NK-92 (cell line): ENCODE results near the gene GRB10.

Source experiments
- DNase-seq: peaks from one replicate; lab custom pipeline; 2025; ENCODE audit not compliant: unreplicated experiment; lab: John Stamatoyannopoulos, UW

GRB10 gene

DNA sequence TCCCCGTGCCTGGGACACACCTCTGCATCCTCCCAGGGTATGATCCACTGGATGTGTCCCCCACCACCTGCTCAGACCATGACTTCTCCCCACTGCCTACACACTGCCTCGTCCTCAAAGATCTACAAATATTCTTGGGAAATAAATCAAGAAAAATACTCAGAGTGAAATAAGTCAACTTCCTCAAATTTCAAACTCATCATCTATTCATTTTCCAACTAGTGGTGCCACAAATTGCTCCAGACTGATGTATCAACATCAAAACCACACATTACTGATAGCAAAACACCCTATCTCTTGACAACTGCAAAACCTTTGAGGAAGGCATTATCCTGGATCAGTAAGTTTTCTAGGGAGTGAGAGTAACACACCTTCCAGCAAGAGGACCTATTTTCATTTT lies 87.7 kb downstream of the GRB10 start:
- DNase-seq = no peak

- DNase-seq = no peak
Observed at GRCh38 chr7:50693455-50694130, 89.1 kb downstream of the GRB10 start.

DNA sequence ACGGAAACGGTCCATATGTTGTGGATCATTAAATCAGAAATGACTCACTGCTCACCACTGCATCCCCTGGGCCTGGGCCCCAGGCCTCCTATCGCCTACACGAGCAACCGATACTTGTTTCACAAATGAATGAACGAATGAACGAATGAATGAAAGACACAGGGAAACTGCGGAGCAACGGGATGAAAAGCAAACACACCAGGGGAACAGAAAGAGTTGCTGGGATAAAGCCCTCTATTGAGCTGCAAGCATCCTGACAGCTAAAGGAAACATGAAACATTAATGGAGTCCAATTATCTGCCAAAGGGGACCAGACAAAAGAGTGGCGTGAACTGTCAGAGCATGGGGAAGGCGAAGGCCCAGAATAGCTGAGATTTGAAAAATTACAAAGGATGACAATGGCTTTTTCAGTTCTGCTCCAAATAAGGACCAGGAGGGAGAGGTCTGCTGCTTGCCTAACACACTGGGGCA lies 92.1 kb downstream of the GRB10 start:
- DNase-seq = no peak

DNA sequence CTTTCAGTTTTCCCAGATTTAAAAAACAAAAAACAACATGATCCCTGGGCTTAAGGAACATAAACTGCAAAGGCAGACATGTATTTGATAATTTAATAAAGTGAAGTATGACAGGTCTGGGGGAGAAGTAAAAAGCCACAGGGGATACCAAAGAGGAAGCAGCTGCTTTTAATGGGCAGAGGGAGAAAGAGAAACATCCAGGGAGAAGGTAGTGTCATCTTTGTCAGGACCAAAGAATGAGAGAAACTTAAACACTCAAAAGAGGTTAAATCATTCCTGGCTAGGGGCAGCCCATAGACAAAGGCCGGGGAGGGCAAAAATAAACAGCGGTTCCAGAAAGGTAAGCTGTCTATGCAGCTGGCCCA lies 94.5 kb downstream of the GRB10 start:
- no peak for DNase-seq

DNA sequence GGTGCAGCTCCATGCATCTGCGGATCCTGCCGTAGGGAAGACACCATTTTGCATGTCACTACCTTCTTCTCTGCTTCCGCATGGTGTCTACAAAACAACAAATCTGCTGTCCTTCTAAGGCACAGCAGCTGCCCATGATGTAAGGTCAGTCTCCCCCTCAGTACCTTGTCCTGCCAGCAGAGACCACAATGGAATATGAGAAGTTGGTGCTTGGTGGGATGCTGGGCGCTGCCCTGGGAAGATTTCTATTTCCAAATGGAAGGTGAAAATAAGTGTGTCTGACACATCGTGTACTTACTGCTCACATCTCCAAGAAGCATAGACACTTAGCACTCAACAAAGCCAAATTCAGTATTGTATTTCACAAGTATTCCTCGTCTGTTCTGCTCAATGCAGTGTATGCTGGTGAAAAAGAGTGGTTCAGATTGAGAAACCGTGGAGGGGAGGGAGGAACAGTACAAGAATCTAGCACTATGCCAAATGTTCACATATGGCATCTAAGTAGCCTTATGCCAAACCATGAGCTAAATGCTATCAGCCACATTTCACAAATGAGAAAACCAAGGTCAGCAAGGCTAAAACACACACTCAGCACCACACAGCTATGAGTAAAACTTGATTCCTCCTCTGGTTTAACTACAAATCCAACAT lies 95.0 kb downstream of the GRB10 start:
- DNase-seq = no peak

DNA sequence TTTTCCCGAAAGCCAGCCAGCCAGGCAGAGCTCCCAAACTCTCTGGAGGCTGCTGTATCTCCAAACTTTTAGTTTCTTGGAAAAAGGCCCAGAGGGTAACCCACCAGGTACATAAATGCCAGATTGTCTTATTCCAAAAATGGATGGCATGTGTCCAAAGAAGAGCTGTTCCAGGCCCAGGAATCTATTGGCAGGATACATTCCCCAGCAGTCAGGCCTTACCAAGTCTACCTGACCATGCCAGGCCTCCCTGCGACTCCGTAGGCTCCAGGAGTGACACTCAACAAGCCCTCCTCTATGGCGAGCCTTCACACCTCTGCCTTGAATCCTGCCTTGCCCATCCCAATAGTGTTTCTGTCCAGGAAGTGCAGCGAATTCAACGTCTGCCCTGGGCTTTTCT lies 95.6 kb downstream of the GRB10 start:
- no peak for DNase-seq

DNA sequence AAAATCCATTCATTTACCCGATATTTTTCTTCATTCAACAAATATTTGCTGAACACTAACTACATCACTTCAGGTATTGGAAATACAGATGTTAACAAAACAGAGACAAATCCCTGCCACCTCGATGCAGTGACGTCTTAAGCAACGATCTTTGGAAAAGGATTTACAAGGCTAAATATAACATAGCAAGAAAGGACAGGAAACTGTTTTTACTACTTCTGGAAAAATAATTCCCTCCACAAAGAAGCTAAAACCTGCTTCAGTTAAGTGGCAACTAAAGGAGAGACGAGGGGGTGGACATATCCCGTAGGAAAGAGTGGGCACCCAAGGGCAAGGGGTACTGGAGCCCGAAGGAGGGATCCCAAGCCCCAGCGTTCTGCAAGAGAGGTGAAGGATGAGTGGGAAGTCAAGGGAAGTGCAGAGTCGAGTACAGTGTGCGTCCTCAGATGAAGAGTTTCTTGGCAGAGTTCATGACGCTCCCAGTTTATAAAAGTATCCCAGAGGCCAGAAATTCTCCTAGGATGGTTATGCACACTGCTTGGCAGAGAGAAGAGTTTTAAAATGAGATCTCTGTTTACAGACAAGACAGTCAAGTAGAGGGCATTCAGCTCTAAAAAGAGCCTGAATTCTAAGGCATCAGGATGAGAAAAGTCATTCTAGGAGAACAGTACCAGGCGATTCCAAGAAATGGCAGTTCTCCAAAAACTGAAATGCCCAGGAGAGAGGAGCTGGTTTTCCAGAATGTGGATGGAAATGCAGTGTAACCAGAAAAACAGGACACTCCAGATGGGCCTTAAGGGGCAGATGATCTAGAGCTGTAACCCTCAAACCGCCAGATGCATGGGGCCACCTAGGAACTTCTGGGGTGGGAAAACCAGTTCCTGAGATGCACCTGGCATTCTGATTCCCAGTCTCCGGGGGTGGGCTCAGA lies 97.3 kb downstream of the GRB10 start:
- no peak for DNase-seq

DNA sequence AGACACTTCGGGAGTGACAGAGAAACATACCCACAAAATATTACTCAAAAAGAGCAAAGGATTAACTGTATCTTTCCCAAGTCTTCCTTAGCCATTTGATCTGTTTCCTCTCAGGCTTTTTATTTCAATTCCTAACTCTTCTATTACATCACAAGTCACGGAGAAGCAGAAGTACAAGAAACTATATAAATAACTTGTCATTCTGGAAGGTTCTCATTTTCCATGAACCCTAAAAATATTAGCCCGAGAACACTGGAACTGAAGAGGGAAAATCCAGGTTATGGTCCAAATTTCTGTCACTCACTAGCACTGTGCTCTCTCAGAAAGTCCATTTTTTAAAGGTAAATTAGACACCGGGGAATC lies 98.0 kb downstream of the GRB10 start:
- DNase-seq = no peak

GRCh38 chr7:50684011-50684712 lies 98.5 kb downstream of the GRB10 start:
- no peak for DNase-seq

- DNase-seq = no peak
Observed at GRCh38 chr7:50682573-50682972, 100.1 kb downstream of the GRB10 start.

DNA sequence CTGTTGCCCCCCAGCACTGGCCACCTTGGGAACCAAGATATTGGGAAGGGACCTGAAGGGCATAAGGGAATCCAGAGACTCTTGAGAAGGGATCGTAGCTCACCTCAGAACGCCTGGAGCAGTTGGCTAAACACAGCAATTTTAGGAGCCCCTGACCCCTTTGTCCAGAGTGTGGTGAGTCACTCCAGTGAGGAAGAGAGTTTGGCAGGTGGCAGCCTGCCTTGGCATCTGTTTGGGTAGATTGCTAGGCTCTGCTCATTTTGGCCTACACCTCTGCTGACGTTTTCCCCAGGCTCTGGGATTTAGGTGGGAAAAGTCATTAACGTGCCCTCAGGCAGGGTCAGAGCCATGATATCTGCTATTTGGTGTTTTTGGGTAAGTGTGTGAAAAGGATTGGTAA lies 100.6 kb downstream of the GRB10 start:
- no peak for DNase-seq

- no peak for DNase-seq
Observed at GRCh38 chr7:50681432-50682045, 101.2 kb downstream of the GRB10 start.

DNA sequence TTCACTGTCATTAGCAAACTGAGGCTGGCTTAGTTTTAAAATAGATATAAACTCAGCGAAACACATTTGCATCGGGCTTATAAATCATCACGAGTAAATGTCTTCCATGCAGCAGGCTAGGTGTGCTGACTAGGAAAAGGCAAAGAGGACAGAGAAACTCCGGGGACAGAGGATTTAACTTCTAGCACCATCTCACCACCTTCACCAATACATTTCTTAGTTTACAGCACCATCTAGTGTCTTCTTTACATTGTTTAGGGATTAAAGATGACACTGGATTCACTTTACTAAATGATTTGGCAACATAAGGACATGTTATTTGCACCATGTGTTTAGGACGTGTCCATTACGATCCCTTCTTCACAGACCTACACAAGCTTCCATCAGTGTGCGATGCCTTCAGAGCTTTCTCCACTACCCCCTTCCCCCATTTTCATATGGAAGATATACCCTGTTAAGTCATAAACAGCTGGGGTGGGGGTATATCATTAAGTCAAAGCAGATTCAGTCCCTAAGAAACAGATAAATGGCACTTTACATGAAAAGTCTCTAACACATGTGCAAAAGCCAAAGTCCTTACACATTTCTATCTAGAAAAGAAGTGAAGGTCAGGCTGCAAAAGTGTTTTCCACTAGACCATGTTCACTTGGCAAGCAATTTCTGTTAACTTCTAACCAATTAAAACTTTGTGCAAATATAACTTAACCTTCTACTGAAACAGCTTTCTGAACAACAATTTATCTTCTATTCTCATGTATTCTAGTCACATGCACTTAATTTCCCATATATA lies 103.3 kb downstream of the GRB10 start:
- DNase-seq = no peak

DNA sequence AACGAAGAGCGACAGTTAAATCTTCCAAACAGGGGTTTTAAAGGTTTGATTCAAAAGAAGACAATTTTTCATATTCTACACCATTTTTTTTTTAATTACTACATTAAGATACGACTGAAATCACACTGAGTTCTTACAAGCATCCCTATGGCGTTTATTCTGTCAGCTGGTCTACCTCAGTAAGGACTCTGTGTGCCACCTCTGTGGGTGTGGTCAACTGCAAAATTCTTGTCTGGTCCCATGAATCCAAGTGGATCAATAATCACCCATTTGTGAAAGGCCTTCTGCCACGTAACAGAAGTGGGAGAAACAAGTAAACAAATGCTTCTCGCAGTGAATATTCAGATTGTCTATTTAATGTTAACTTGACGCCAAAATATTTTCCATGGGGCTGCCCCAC lies 104.1 kb downstream of the GRB10 start:
- no peak for DNase-seq

- no peak for DNase-seq
Observed at GRCh38 chr7:50677638-50677996, 105.1 kb downstream of the GRB10 start.

DNA sequence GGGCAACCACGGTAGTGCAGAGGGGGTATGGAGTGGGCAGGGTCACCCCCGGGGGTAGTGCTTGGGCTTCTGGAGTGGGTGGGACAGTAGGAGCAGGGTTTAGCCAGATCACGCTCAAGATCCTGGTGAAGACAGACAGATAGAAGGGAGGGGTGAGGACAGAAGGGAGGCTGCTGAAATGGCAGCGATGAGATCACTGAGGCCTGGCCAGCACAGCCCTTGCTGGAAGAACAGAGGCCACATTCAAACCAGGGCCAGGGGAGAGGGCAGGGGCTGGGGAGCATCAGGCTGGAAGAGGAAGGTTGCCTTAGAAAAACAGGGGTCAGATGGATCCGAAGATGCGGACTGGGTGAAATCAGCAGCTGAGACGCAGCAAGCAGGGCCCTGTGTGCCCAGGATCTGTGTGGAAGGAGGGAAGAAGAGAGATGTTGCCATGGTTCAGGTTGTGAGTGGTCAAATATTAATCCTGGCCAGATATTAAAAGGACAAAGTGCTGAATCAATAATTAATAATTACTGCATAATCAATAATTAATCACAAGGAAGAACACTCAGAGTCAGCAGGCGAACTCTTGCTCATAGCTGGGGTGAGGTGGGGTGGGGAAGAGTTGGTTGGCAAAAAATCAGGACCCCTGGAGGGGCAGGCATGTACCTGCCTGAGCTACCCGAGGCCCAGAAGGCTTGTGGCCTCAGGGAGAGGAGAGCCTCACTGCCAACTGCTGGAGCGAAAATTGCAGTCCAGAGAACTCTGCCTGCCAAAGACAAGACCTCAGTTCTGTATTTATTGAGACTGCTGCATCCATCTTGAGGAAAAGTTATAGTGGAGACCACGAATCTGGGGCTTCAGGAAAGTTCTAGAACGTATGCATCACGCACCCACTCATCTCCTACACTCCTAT lies 105.7 kb downstream of the GRB10 start:
- no peak for DNase-seq

DNA sequence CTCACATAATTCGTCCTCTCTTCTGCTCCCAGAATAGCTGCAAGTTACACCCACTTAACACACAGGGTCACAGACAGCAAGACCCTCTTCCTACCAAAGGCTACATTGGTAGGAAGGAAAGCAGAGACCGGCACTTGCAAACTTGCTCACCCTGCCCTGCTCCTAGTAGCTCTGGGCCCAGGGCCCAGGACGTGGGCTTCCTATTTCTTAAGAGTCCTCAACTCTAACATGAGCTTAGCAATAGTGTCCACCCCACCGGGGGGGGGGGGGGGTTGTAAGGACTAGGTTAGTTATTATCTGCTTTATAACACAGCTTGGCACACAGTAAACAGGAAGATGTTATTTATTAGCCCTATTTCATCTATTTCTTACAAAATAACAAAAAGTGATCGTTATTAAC lies 106.6 kb downstream of the GRB10 start:
- DNase-seq = no peak

DNA sequence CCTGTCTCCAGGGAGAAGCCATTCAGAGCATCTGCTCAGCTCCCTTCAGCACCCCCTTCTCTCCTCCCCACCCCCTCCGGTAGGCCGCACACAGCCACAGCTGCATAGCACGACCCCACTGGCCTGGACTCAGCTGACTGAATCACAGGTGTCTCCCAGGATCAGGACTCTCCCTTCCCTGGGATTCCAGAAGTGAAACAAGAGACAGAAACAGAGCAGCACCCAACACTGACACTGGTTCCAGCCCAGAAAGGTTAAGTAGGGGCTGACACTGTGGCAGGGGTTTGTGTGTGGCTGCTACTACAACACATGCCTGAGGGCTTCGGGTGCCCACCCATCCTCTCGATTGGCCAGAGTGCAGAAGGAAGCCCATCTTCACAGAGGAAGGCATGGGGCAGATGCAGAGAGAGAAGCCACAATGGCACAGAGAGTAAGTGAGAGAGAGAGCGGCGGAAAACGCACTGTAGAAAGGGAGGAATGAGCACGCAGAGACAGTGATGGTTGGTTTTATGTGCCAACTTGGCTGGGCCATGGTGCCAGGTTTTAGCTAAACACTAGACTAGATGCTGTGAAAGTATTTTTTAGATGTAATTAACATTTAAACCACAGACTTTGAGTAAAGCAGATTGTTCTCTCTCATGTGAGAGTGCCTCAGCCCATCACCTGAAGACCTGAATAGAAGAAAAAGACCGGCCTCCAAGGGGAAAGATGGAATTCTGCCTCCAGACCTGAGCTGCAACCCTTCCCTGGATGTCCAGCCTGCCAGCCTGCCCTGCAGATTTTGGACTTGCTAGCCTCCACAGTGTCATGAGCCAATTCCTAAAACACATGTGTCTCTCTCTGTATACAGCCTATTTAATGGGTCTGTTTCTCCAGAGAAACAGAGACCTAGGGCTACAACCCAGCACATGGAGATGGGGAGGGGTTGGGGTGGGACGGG lies 107.5 kb downstream of the GRB10 start:
- no peak for DNase-seq
